ENCODE measurements around the gene SLCO2A1.

The SLCO2A1 gene

GRCh38 chr3:133934996-133935842, 94.5 kb downstream of the SLCO2A1 start:
- no peak for DNase-seq (ENCODE audit: low read depth in 4 of 4, low spot score in 1 of 4)

DNA sequence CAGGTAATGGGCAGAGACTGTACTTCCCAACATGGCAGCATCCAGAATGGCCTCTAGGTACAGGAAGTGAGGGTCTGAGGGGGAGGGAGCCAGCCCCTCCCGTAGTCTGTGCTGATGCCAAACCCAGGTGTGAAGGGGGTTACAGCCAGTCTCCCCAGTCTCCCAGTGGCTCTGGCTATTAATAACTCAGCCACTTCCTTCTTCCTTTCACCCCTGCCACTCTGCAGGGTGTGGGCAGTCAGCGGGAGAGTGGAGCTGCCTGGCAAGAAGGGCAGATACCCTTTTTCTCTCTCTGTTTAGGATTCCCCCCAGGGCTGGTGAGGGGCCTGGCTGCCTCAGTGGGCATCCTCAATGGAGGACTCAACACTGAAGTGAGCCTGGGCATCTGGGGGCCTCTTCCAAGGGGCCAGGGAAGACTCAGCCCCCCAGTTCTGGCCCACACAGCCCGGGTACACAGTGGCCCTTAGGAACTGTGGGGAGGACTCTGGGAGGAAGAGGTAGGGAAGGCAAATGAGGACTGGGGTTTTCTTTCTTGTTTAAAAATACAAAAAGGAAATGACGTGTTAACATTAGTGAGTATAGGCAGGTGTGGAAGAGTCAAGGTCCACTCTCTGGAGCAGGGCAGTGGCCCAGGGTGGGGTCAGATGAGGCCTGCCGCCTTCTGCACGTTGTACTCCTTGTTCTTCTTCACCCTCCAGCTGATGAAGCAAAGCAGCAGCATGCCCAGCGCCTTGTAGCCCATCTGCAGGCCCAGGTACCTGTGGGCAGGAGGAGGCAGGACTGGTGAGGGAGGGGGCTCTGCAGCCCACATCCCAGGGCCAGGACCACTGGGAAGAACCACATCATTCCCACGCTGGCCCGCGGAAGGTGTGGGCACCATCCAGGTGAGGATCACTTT, 95.4 kb downstream of the SLCO2A1 start:
- no peak for DNase-seq (ENCODE audit: low read depth in 4 of 4, low spot score in 1 of 4)

GRCh38 chr3:133933097-133934024, 96.4 kb downstream of the SLCO2A1 start:
- no peak for DNase-seq (ENCODE audit: low read depth in 4 of 4, low spot score in 1 of 4)

GRCh38 chr3:133932009-133932408, 97.7 kb downstream of the SLCO2A1 start:
- DNase-seq (ENCODE audit: low read depth in 4 of 4, low spot score in 1 of 4) = no peak

GRCh38 chr3:133931084-133931483, 98.6 kb downstream of the SLCO2A1 start:
- DNase-seq (ENCODE audit: low read depth in 4 of 4, low spot score in 1 of 4) = no peak

DNA sequence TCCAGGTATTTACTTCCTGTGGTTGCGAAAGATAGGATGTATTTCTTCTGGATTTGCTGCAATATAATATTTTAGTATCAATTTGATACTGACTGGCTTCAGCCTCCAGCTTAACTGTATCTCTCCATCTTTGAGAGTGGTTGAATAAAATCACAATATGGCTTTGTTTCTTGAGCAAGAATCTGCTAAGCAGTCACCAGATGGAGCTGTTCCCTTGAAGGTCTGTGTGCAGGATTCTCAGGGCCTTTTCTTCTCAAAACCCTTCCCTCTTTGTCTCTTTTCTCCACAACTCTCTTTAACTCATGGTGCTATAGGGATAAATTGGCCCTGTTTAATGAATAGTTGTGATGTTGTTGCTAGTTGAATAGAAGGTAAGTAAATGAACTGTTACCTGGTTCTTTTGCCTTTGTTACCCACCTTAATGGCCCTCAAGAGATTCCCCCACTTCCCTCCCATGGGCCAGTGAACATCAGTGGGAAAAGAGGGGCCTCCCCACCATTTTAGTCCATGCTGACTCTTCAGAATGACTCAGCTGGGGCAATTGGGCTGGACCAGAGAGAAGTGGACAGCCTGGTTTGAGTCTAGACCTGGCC, 99.3 kb downstream of the SLCO2A1 start:
- no peak for DNase-seq (ENCODE audit: low read depth in 4 of 4, low spot score in 1 of 4)

DNA sequence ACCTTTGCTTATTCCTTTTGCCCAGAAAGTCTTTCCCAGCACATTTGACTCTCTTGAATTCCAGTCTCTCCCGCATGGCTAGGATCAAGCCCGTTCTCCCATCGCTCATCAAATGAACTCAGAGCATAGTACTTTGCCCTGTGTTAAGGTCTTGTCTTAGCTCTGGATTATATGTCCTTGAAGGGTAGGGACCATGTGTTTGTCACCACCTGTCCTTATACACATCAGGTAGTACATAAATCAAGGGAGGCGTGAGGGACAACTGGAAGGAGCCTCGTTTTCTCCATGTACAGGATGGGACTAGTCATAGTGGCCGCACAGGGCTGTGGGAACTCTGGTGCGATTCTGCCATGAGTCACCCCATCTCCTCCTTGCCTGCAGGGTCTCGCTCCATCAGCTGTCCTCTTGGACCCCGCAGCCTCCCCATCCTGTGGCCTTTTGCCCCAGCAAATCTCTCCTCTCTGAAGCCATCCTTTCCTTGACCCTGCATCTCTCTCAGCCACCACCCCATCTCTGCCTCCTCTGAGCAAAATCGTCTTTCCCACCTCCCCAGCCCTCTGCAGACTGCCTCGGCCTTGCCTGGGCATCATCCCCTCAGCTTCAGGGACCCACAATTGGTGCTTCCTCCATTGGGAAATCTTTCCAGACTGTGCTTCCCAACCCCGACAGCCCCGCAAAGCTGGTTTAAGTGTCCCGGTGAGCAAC, 100.7 kb downstream of the SLCO2A1 start:
- no peak for DNase-seq (ENCODE audit: low read depth in 4 of 4, low spot score in 1 of 4)

DNA sequence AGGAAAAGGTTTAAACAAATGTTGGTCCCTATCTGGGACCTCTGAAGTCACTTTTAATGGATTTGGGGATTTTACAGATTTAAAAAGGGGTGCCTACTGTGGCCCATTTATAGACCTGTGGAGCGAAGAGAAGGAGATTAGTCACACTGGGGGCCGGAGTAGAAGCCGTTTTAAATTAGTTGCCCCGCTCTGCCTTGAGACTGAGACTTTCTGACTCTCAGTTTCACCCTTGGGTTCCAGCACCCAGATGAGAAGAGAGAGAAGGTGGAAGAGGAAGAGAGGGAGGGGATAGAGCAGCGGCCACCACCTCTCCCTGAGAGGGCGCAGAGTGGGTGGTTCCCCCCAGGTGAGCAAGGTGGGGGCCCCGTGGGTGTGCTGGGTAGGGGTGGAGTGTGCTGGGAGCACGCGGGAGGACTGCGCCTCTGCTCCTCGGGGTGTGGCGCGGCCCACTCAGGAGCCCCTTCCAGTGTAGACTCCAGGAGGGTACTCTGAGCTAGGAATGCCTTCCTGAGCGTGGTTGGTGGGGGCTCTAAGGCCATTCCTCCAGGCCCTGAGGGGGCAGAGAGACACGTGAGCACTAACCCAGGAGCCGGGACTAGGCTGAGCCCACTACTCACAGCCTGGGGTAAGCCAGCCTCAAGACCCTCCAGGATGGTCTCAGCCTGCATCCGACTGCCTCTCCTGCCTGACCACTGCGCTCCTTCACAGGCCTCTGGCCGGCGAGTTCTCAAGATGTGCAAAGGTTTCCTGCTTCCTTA, 101.4 kb downstream of the SLCO2A1 start:
- DNase-seq (ENCODE audit: low read depth in 4 of 4, low spot score in 1 of 4) = no peak

DNA sequence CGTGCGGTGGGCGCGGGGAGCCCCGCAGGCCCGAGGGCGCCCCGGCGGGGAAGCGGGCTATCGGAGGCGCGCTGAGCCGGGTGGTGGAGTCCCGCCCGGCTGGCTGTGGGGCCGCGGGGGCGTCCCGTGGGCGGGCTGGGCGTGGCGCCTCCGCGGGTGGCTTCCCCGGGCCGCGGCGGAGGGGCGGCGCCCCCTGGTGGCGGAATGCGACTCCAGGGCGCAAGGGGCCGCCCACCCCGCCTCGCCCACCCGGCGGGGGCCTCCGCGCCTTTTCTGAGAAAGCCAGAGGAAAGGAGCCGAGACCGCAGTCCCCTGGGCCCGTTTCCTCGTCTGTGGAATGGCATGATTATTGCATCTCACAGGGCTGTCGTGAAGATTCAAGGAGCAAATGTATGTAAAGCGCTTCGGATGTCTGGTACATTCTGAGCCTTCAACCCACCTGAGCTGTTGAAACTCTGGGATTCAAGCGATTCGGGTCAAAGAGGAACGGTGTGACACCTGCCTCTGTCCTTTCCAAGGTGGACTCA, 102.1 kb downstream of the SLCO2A1 start:
- peak; percentile 38 to 63 (median 57) for DNase-seq (ENCODE audit: low read depth in 4 of 4, low spot score in 1 of 4)

GRCh38 chr3:133926736-133927539, 102.8 kb downstream of the SLCO2A1 start:
- no peak for DNase-seq (ENCODE audit: low read depth in 4 of 4, low spot score in 1 of 4)

- DNase-seq (ENCODE audit: low read depth in 4 of 4, low spot score in 1 of 4) = no peak
Measured at GRCh38 chr3:133925960-133926735, 103.6 kb downstream of the SLCO2A1 start.

DNA sequence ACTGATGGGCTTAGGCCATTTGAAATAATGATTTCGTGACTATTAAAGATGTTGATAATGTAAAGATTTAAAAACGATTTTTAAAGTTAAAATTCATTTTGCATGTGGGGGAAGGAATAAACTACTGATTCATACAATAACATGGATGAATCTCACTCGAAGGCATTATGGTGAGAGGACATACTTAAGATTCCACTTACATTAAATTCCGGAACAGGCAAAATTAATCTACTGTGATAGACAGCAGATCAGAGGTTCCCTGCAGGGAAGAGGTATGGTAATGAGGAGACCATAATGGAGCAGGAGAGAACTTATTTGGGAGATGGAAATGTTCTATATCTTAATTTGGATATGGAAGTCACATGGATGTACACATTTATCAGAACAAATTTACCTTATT, 105.7 kb downstream of the SLCO2A1 start:
- no peak for DNase-seq (ENCODE audit: low read depth in 4 of 4, low spot score in 1 of 4)

- no peak for DNase-seq (ENCODE audit: low read depth in 4 of 4, low spot score in 1 of 4)
Measured at GRCh38 chr3:133921592-133921991, 108.1 kb downstream of the SLCO2A1 start.

- no peak for DNase-seq (ENCODE audit: low read depth in 4 of 4, low spot score in 1 of 4)
Measured at GRCh38 chr3:133917144-133917543, 112.6 kb downstream of the SLCO2A1 start.

GRCh38 chr3:133915685-133916658, 113.8 kb downstream of the SLCO2A1 start:
- no peak for DNase-seq (ENCODE audit: low read depth in 4 of 4, low spot score in 1 of 4)
